ENCODE results near the gene LAP3. TPM values are rescaled to one million over a fixed set of nuclear protein-coding genes. Genes with fewer than 3 reads are reported as not detected.
A peak's percentile ranks its signal among the peaks of the same experiment; 100 is the strongest.

LAP3 gene
- total RNA-seq, 1 donor from 2014 or later: 44.1 TPM

GRCh38 chr4:17560065-17560673 is 16.8 kb upstream of the LAP3 start:
- no peak for DNase-seq (ENCODE audit: extremely low spot score, unreplicated experiment)
- peaks cover 5% of the 10 kb centered on the region for H3K4me1 Mint-ChIP-seq (ENCODE audit: unreplicated experiment)
- H3K9me3 Mint-ChIP-seq (ENCODE audit: unreplicated experiment): no peaks in the 10 kb centered on the region
- TF ChIP-seq, protein P1, sequence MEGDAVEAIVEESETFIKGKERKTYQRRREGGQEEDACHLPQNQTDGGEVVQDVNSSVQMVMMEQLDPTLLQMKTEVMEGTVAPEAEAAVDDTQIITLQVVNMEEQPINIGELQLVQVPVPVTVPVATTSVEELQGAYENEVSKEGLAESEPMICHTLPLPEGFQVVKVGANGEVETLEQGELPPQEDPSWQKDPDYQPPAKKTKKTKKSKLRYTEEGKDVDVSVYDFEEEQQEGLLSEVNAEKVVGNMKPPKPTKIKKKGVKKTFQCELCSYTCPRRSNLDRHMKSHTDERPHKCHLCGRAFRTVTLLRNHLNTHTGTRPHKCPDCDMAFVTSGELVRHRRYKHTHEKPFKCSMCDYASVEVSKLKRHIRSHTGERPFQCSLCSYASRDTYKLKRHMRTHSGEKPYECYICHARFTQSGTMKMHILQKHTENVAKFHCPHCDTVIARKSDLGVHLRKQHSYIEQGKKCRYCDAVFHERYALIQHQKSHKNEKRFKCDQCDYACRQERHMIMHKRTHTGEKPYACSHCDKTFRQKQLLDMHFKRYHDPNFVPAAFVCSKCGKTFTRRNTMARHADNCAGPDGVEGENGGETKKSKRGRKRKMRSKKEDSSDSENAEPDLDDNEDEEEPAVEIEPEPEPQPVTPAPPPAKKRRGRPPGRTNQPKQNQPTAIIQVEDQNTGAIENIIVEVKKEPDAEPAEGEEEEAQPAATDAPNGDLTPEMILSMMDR (IDR thresholded peaks at IDR 0.05): no peak
- no peak overlapping the region for H3K27ac Mint-ChIP-seq (ENCODE audit: unreplicated experiment)
- no peak overlapping the region for H3K4me3 Mint-ChIP-seq (ENCODE audit: unreplicated experiment)
- H3K36me3 Mint-ChIP-seq (ENCODE audit: unreplicated experiment): no peaks in the 10 kb centered on the region
- H3K27me3 Mint-ChIP-seq (ENCODE audit: unreplicated experiment): peaks cover 22% of the 10 kb centered on the region

DNA sequence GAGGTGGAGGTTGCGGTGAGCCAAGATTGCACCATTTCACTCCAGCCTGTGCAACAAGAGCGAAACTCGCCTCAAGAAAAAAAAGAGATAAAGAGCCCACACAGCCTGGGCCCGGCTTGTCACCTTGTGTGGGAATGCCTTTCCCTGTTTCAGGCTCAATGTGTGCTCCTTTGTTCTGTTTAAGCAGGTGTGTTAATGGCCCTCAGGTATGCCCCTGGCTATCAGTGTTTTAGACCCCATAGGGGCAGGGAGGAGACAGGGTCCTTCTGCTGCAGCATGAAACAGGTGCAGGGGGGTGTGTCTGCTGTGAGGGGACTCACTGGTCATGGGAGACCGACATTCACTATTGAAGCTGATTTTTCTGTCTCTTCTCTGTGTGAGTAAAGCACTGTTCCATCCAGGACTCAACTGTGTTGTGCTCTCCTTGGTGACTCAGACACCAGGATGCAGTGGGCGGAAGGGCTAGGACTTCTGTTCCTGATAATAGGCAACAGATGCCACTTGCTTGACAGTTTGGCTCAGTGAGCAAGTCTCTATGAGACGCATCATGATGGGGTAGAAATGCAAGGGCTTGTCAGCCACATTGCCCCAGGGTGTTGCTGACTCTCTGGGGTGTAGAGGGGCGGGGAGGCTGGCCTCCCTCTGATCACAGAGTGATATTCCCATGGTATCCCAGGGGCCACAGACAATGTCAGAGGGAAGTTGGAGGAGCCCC is 15.6 kb upstream of the LAP3 start:
- Mint-ChIP-seq H3K27ac (ENCODE audit: unreplicated experiment) (no peak overlapping the region), H3K4me1 (ENCODE audit: unreplicated experiment) (peaks cover 5% of the 10 kb centered on the region), H3K9me3 (ENCODE audit: unreplicated experiment) (no peaks in the 10 kb centered on the region), H3K27me3 (ENCODE audit: unreplicated experiment) (peaks cover 14% of the 10 kb centered on the region), H3K4me3 (ENCODE audit: unreplicated experiment) (no peak overlapping the region), H3K36me3 (ENCODE audit: unreplicated experiment) (no peaks in the 10 kb centered on the region)
- TF ChIP-seq, protein P1 (IDR thresholded peaks at IDR 0.05): no peak
- no peak for DNase-seq (ENCODE audit: extremely low spot score, unreplicated experiment)

GRCh38 chr4:17562157-17562556 is 14.8 kb upstream of the LAP3 start:
- Mint-ChIP-seq H3K36me3 (ENCODE audit: unreplicated experiment) (no peaks in the 10 kb centered on the region), H3K27ac (ENCODE audit: unreplicated experiment) (no peak overlapping the region), H3K27me3 (ENCODE audit: unreplicated experiment) (peaks cover 10% of the 10 kb centered on the region), H3K4me3 (ENCODE audit: unreplicated experiment) (no peak overlapping the region), H3K4me1 (ENCODE audit: unreplicated experiment) (peaks cover 5% of the 10 kb centered on the region), H3K9me3 (ENCODE audit: unreplicated experiment) (no peaks in the 10 kb centered on the region)
- no peak for DNase-seq (ENCODE audit: extremely low spot score, unreplicated experiment)
- TF ChIP-seq, protein P1 (IDR thresholded peaks at IDR 0.05): peak; percentile 6

DNA sequence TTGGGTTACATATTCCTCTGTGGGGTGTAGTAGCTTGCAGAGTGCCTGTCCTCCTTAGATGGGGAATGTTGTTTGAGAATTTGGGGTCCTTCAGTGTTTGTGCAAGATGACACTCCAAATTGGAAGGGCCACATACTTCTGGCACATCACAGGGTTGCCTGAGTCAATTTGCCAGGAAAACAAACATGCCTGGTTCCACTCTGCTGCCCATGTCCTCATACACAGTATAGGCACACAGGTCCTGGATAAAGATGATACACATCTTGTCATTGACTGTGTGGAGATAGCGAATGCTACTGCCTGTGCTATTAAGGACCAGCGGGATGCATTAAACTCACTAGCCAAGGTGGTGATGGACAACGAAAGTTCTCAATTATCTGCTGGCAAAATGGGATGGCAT is 11.2 kb upstream of the LAP3 start:
- peaks cover 5% of the 10 kb centered on the region for H3K4me1 Mint-ChIP-seq (ENCODE audit: unreplicated experiment)
- no peak overlapping the region for H3K27ac Mint-ChIP-seq (ENCODE audit: unreplicated experiment)
- no peak overlapping the region for H3K4me3 Mint-ChIP-seq (ENCODE audit: unreplicated experiment)
- DNase-seq (ENCODE audit: extremely low spot score, unreplicated experiment): no peak
- peaks cover 5% of the 10 kb centered on the region for H3K27me3 Mint-ChIP-seq (ENCODE audit: unreplicated experiment)
- no peaks in the 10 kb centered on the region for H3K36me3 Mint-ChIP-seq (ENCODE audit: unreplicated experiment)
- H3K9me3 Mint-ChIP-seq (ENCODE audit: unreplicated experiment): no peaks in the 10 kb centered on the region
- TF ChIP-seq, protein P1 (IDR thresholded peaks at IDR 0.05): no peak

- no peak overlapping the region for H3K4me3 Mint-ChIP-seq (ENCODE audit: unreplicated experiment)
- H3K27ac Mint-ChIP-seq (ENCODE audit: unreplicated experiment): no peak overlapping the region
- peaks cover 5% of the 10 kb centered on the region for H3K27me3 Mint-ChIP-seq (ENCODE audit: unreplicated experiment)
- no peaks in the 10 kb centered on the region for H3K9me3 Mint-ChIP-seq (ENCODE audit: unreplicated experiment)
- TF ChIP-seq, protein P1 (IDR thresholded peaks at IDR 0.05): no peak
- no peak for DNase-seq (ENCODE audit: extremely low spot score, unreplicated experiment)
- no peaks in the 10 kb centered on the region for H3K4me1 Mint-ChIP-seq (ENCODE audit: unreplicated experiment)
- H3K36me3 Mint-ChIP-seq (ENCODE audit: unreplicated experiment): no peaks in the 10 kb centered on the region
Observed at GRCh38 chr4:17567271-17567670, 9.7 kb upstream of the LAP3 start.
